ENCODE measurements around the gene STC2.

- TF ChIP-seq POLR2A (IDR thresholded peaks at IDR 0.05) (no peak), CTCF (IDR thresholded peaks at IDR 0.05) (no peak)
Measured at GRCh38 chr5:173324115-173325001, 3.9 kb downstream of the STC2 start.
